Eye (tissue), 1 donor: Measurements from ENCODE around the gene SLC6A20.
"Not testable (repeated sequence)": the region's sequence is repeated elsewhere in the genome, so short reads cannot be mapped to it uniquely, and the experiment has no call there.

ENCODE experiments used
- DNase-seq: peaks from one replicate; pipeline ENCODE4 v3.0.0-alpha.2; 2015

Gene SLC6A20

GRCh38 chr3:45777746-45778386 is 18.5 kb downstream of the SLC6A20 start:
- DNase-seq = no peak

DNA sequence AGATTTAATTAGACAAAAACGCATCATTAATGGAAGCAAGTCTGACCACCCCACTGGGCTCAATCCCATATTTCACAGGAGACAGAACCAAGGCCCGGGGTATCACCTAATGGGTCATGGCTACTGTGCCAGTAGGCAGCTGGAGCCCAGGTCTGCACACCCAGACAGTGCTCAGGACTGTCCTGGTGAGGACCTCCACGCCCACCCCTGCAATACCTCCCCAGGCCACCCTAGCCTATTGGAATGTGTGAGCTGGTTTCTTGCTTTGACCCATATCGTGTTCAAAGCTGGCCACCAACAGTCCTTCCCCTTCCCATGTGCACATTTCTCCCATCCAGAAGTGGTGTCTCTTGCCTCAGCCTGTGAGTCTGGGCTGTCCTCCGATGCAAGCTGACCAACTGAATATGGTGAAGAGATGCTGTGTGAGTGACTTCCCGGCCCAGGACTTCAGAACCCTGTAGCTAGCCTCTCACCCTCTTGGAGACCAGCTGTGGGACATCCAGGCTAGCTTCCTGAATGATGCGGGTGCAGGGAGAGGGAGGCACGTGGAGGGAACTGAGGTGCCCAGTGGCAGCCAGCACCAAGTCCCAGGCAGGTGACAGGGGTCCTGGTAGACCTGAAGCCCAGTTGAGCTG is 19.1 kb downstream of the SLC6A20 start:
- DNase-seq = no peak

DNA sequence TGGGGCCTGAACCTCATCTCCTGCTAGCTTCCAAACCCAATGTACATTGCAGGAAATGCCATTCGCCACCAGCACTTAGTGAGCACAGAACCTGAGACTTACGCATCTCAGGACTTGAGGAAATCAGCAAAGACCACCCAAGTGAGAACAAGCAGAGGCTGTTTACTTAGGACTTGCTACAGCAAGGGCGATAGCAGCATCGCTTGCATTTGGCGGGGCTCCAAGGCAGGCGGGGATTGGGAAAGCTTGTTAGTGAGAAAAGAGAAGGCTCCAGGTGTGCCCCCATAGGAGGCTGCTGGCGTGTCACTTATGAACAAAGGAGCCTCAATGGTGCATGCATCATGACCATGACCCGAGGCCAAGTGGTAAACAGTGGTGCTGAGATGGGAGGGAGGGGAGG is 19.7 kb downstream of the SLC6A20 start:
- peak; percentile 45 for DNase-seq

GRCh38 chr3:45776301-45776595 is 20.1 kb downstream of the SLC6A20 start:
- no peak for DNase-seq

DNA sequence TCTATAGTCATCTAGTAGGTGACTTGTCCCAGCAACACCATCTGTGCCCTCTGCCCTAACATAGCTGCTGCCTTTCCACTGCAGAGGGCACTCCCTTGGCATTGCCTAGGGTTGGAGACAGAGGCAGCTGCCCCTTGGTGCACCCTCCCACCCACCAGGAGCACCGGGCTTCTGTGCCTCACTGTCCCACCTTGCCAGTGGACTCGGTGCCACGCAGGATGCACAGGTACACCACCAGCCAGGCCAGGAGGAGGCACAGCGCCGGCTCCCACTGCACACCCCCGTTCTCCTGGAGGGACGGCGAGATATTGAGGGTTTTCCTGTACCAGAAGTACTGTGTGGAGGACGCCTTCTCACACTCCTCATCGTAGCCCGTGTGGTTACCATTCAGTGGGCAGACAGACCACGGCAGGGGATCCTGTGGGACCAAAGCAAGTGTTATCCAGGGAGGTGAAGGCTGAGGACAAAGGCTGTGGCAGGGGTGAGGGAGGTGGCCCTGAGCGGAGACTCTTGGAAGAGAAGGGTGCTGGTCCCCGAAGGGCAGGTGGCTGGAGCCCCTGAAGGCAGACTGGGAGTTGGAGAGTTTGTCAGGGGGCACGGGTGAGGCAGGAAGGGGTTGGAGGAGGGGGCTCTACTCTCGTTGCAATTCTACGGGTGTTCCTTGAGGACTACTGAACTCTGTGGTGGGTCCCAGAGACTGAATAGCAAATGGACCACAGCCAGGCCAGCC is 20.6 kb downstream of the SLC6A20 start:
- no peak for DNase-seq

GRCh38 chr3:45774581-45775521 is 21.5 kb downstream of the SLC6A20 start:
- no peak for DNase-seq

- no peak for DNase-seq
Measured at GRCh38 chr3:45773714-45774449, 22.5 kb downstream of the SLC6A20 start.

DNA sequence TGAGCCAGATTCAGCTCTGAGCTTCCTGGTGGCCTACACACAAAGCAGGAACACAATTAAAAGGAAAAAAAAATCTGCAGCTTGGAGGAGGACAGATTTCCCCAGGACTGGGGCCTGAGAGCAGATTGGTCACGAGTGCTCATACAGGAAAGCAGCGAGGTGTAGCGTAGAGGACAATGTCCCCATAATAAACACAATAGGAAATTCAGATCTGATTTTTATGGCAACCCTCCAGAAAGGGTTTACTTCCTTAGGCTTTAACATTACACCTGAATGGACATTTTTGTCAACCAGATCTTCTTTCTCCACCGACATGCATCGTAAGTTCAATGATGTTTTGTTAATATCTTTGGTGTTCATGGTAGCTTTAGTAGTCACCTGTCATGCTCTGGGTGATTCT is 23.3 kb downstream of the SLC6A20 start:
- DNase-seq = no peak

DNA sequence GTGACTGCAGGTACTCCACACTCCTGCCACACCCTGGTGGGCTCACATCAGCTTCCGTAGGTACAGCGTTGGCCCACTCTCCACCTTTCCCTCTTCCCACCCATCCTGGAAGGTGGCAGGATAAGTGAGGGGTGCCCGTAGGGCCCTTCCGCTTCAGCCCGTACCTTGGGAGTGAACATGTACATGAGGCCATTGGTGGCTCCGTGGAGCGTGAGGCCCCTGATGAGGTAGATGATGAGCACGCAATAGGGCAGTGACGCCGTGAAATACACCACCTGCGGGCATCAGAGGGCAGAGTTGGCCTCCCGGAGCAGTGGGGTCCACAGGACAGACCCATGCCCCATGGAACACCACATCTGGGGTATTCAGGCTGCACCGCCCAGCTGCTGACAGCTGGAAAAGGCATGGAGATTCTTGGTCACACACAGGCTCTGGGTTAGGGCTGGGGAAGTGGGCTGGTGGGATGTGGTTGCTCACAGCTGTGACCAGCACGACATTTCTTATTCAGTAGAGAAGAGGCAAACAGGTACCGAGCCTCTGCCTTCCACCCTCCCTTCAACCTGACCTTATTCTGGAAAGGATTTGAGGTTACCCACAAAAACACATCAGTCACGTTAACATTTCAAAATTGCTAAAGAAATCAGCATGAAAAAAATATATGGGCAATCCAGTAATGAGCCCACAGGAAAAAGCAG is 23.8 kb downstream of the SLC6A20 start:
- DNase-seq = no peak

DNA sequence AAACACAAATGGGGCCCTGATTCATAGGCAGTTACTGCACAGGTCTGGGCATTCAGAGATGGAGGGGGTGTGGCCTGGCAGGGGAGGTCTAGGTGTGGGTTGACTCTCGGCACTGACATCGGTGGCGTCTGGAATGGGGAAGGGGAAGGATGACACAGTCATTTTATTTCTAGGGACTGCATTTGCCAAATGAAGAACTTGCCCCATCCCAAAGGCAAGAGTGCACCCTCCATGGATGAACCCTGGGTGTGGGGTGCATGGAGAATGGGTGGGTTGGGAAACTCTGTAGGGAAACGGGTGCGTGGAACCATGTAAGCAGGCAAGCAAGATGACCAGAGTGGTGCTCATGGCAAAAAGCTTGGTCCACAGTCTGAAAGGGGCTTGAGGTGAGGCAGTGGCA is 24.5 kb downstream of the SLC6A20 start:
- DNase-seq = no peak

DNA sequence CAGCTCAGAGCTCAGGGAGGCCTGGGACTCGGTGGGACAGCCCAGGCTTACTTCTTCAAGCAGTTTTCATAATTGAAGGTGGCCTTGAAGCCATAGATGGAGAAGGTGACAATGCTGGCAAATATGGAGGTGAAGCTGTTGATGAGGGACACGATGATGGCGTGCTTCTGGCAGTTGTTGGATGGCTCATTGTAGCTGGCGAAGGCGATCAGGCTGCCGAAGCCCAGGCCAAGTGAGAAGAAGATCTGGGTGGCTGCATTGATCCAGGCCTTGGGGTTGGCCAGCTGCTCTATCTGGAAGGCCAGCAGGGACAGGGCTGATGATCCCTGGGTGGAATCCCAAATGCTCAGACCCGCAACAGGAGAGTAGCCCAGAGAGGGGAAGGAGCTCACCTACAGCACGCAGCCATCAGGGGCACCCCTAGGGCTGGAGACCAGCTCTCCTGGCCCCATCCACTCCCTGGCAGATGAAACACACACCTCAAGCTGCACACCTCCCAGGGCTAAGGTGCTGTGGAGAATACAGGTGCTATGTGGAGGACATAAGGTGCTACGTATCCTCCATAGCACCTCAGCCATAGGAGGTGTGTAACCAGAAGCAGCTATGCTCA is 25.1 kb downstream of the SLC6A20 start:
- DNase-seq = no peak

DNA sequence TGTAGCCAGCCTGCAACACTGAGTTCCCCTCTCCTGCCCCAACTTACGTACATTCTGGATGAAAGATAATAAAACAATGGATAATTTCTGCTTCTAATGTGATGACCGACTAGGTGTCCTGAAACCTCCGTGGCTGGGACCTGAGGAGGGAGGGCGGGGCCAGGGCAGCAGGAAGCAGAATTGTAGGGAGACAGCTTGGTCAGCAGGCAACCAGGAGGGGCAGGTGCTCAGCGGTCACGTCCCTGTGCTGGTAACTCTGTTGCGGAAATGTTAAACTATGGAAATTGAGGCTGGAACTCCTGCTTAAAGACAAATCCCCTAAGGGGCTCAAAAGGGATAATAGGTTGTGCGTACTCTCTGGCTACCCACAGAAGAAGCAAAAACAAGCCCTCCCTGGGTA is 30.4 kb downstream of the SLC6A20 start:
- DNase-seq = no peak

DNA sequence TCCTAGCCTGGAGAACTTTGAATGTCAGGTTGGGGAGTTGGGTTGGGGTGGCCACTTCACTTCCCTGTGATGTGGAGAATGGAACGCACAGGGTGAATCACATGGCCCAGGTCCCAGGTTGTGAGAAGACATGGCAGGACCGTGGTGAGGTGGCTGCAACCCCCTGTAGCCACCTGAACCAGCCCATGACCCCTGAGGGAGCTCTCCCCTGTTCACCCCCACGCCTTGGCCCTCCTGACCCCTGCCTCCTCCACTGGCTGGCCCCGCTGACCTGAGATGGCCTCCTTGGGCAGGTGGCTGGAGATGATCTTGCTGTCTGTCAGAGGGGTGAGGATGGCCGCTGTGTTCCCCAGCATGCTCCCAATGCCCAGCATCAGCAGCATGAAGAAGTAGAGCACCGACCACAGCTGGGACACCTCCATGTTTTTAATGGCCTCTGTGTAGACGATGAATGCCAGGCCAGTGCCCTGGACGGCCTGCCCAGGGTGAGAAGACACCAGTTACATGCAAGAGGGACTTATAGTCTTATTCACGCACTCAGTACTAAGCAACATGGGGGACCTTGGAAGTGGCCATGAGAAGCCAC is 31.0 kb downstream of the SLC6A20 start:
- DNase-seq = no peak

DNA sequence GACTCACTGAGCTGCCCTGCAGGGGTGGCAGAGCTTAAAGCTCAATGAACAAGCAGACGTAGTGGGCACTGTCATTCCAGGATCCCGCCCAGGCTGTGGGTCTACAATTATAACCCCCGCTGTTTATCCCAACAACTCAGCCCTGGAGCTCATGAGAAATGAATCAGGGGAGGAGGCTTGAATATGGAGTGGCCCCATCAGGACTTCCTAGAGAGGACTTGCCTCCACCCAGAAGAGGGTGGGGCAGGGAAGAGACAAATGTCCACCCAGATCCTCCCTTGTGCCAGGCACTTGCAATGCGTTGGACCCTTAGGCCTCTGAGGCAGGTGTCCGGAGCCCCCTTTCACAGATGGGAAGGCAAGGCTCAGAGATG is 33.0 kb downstream of the SLC6A20 start:
- DNase-seq = no peak

- DNase-seq = no peak
Measured at GRCh38 chr3:45762647-45763302, 33.6 kb downstream of the SLC6A20 start.

DNA sequence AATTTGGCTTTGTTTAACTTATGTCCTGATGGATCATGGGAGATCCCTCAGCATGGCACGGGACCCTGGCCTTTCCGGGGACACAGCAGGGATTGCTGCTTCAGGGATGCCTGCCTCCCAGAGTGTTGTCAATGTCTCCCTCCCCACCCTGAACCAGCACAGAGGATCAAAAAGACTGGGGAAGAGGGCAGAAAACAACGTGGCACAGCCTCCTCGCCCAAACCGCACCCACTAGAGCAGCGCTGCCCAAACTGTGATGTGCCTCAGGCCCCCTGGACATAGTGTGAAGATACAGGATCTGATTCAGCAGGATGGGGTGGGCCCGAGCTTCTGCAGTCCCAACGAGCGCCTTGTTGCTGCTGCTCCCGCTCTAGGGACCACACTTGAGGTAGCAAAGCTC is 34.5 kb downstream of the SLC6A20 start:
- no peak for DNase-seq

DNA sequence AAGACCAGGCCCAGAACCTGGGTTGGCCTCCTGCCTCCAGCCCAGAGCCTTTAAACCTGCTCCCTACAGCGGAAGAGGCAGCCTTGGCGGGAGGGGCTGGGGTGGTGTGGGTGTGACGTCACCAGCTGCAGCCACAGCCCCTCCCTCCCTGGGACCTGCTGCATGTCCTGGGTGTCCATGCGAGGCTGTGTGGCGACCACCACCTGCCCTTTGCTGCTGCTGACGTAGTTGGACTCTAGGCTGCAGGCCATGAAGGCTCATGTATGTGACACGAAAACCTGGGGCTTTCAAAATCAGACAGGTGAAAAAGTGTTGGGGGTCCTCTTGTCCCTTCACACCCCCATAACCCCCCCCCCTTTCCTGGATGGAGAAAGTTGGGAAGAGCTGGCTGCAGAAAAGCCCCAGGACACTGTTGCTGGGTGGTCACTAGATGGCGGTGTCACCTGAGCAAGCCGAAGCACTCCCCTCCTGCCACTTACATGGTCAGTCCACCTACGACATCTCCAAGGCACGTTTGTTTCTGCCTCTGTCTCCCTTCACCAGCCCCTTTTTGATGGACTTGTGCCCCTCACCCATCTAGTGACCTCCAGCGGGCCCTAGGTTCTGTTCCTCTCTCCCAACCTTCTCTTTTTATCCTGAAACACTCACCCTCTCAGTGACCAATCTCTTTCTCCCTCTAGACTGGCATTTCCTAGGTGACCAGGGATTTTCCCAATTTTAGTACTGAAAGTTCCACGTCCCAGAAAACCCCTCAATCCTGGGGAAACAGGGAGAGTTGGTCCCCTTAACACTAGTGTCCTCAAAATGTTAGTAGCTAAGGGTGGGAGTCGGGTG is 35.2 kb downstream of the SLC6A20 start:
- peak; percentile 77 for DNase-seq

GRCh38 chr3:45759851-45760250 is 36.5 kb downstream of the SLC6A20 start:
- DNase-seq = no peak

GRCh38 chr3:45758871-45759270 is 37.5 kb downstream of the SLC6A20 start:
- no peak for DNase-seq

DNA sequence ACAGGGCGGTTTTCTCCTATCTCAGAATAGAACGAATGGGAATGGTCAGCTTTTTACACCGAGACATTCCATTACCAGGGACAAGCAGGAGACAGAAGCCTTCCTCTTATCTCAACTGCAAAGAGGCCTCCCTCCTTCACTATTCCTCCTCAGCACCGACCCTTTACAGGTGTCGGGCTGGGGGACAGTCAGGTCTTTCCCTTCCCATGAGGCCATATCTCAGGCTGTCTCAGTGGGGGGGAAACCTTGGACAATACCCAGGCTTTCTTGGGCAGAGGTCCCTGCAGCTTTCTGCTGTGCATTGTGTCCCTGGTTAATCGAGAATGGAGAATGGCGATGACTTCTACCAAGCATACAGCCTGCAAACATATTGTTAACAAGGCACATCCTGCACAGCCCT is 39.2 kb downstream of the SLC6A20 start:
- DNase-seq = not testable (repeated sequence)
